Natural killer cell (primary cell): ENCODE data around the gene CDH16. TPM values are rescaled to one million over a fixed set of nuclear protein-coding genes. Genes with fewer than 3 reads are reported as not detected.

ENCODE experiments used
- ATAC-seq, 3 donors: fragments of 150-1000 bp in 2 of 3; fragments of 200-7000 bp in 1 of 3; cut with Tn5 transposase; 1 replicate in 1 of 3; 2 replicates in 2 of 3; pipeline ENCODE4 v1.10.0; 2021; ENCODE audit warnings: mild to moderate bottlenecking in 2 of 3, moderate library complexity in 2 of 3
- DNase-seq, 2 donors: peaks; one replicate each; pipeline versions ENCODE4 v3.0.0 to v3.0.0-alpha.2; 2013 to 2021; ENCODE audit warnings: mixed read lengths in 1 of 2
- H3K27ac ChIP-seq: one replicate; pipeline ENCODE4 v1.5.1; 2013; ENCODE audit warnings: mild to moderate bottlenecking, low read length
- H3K27me3 ChIP-seq: one replicate; pipeline ENCODE4 v1.6.1; 2013; ENCODE audit warnings: low read length; ENCODE audit not compliant: control insufficient read depth, insufficient read depth
- H3K36me3 ChIP-seq: one replicate; pipeline ENCODE4 v1.6.1; 2013; ENCODE audit warnings: low read length; ENCODE audit not compliant: control insufficient read depth, insufficient read depth
- H3K4me1 ChIP-seq: one replicate; pipeline ENCODE4 v1.6.1; 2013; ENCODE audit warnings: low read length; ENCODE audit not compliant: control insufficient read depth, insufficient read depth
- H3K4me3 ChIP-seq: one replicate; pipeline ENCODE4 v1.5.1; 2013; ENCODE audit warnings: low read length
- H3K9me3 ChIP-seq: one replicate; pipeline ENCODE4 v1.6.1; 2013; ENCODE audit warnings: low read length; ENCODE audit not compliant: control insufficient read depth, insufficient read depth
- H3K27ac Mint-ChIP-seq, 2 donors: one replicate each; pipeline ENCODE4 v1.8.0; 2022; ENCODE audit warnings: mild to moderate bottlenecking in 2 of 2, mixed read lengths in 2 of 2, moderate library complexity in 1 of 2
- H3K27me3 Mint-ChIP-seq, 2 donors: one replicate each; pipeline ENCODE4 v1.8.0; 2022; ENCODE audit warnings: low read depth in 2 of 2, mixed read lengths in 2 of 2
- H3K36me3 Mint-ChIP-seq: one replicate; pipeline ENCODE4 v1.8.0; 2022; ENCODE audit warnings: mixed read lengths
- H3K4me1 Mint-ChIP-seq, 2 donors: one replicate each; pipeline ENCODE4 v1.8.0; 2022; ENCODE audit warnings: mixed read lengths in 2 of 2
- H3K4me3 Mint-ChIP-seq: one replicate; pipeline ENCODE4 v1.8.0; 2022; ENCODE audit warnings: mild to moderate bottlenecking, moderate library complexity, mixed read lengths
- H3K9me3 Mint-ChIP-seq, 2 donors: one replicate each; pipeline ENCODE4 v1.8.0; 2022; ENCODE audit warnings: mixed read lengths in 2 of 2
- WGBS: methylation state at CpG from one replicate; pipeline ENCODE4 v1.1.7; 2013; ENCODE audit warnings: missing lambda C conversion rate; ENCODE audit not compliant: insufficient coverage; 5-methylcytosine and 5-hydroxymethylcytosine counted together
- intact Hi-C: fragments of 100-400 bp; cut with micrococcal nuclease; formaldehyde crosslinking; loops from one replicate; pipeline ENCODE4 v1.14.2; 2022
- total RNA-seq, 4 donors: library from RNA; stranded (reverse); fragments of 120-200 nt in 1 of 4; gene quantifications; one replicate each; pipeline versions ENCODE4 v1.2.3 to v1.2.4, GENCODE V29; 2013 to 2022
- TF ChIP-seq, protein P1 (sequence below): fragments of 200-600 bp; IDR thresholded peaks from one replicate; pipeline ENCODE4 v1.8.0; 2022; ENCODE audit warnings: antibody characterized with exemption

The CDH16 gene
- total RNA-seq, 3 donors from 2014 or later (not counting 1 experiment from before 2014, with no cell fraction given): not detected

GRCh38 chr16:66858740-66859396, 59.8 kb downstream of the CDH16 start:
- no peak overlapping the region for H3K27ac ChIP-seq
- Mint-ChIP-seq H3K9me3 (no peaks in the 10 kb centered on the region), H3K36me3 (no peaks in the 10 kb centered on the region), H3K4me3 (no peak overlapping the region), H3K27ac (no peak overlapping the region), H3K4me1 (peaks cover 0 to 3% of the 10 kb centered on the region in 2 donors), H3K27me3 (no peaks in the 10 kb centered on the region)
- TF ChIP-seq, protein P1, sequence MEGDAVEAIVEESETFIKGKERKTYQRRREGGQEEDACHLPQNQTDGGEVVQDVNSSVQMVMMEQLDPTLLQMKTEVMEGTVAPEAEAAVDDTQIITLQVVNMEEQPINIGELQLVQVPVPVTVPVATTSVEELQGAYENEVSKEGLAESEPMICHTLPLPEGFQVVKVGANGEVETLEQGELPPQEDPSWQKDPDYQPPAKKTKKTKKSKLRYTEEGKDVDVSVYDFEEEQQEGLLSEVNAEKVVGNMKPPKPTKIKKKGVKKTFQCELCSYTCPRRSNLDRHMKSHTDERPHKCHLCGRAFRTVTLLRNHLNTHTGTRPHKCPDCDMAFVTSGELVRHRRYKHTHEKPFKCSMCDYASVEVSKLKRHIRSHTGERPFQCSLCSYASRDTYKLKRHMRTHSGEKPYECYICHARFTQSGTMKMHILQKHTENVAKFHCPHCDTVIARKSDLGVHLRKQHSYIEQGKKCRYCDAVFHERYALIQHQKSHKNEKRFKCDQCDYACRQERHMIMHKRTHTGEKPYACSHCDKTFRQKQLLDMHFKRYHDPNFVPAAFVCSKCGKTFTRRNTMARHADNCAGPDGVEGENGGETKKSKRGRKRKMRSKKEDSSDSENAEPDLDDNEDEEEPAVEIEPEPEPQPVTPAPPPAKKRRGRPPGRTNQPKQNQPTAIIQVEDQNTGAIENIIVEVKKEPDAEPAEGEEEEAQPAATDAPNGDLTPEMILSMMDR: no peak
- intact Hi-C loops: no loop called here
- H3K9me3 ChIP-seq: no peaks in the 10 kb centered on the region
- no peak overlapping the region for H3K4me3 ChIP-seq
- H3K27me3 ChIP-seq: no peaks in the 10 kb centered on the region
- WGBS: 85% methylated on average over 4 of the region's 4 CpGs
- DNase-seq (no peak), ATAC-seq (no peak)
- no peaks in the 10 kb centered on the region for H3K36me3 ChIP-seq
- H3K4me1 ChIP-seq: no peaks in the 10 kb centered on the region

Other genes with a start within 250 kb of the CDH16 start
- 1 to 10 TPM in 1 of 3 donors, under 1 TPM in 2; 0.61 to 1.4 (median 0.85) TPM for gene CMTM4, start 222.1 kb downstream of the CDH16 start, total RNA-seq
- 100 to 1,000 TPM; 105 to 115 (median 110) TPM for gene DYNC1LI2, start 167.3 kb downstream of the CDH16 start, total RNA-seq
- 1 to 10 TPM in 1 of 3 donors, under 1 TPM in 2; 0.33 to 1.0 (median 0.66) TPM for gene TERB1, start 117.3 kb downstream of the CDH16 start, total RNA-seq
- gene NAE1, start 87.9 kb downstream of the CDH16 start, total RNA-seq: 10 to 100 TPM; 77.3 to 97.0 (median 78.5) TPM
- gene CA7, start 74.5 kb downstream of the CDH16 start, total RNA-seq: not detected
- gene PDP2, start 38.4 kb downstream of the CDH16 start, total RNA-seq: 10 to 100 TPM; 10.2 to 16.5 (median 11.0) TPM
- 1 to 10 TPM; 1.8 to 4.5 (median 2.8) TPM for gene RRAD, start 6.7 kb upstream of the CDH16 start, total RNA-seq
- 10 to 100 TPM; 57.2 to 62.8 (median 60.0) TPM for gene CIAO2B, start 15.5 kb upstream of the CDH16 start, total RNA-seq
- gene CES2, start 16.6 kb upstream of the CDH16 start, total RNA-seq: 10 to 100 TPM; 26.9 to 33.6 (median 33.1) TPM
- under 1 TPM; 0.19 to 0.95 (median 0.27) TPM for gene CES3, start 42.4 kb upstream of the CDH16 start, total RNA-seq
- 1 to 10 TPM; 7.5 to 9.0 (median 8.8) TPM for gene CES4A, start 69.7 kb upstream of the CDH16 start, total RNA-seq
- gene CBFB, start 110.3 kb upstream of the CDH16 start, total RNA-seq: 100 to 1,000 TPM in 1 of 3 donors, 10 to 100 TPM in 2; 96.1 to 102 (median 97.2) TPM
- 10 to 100 TPM; 17.0 to 22.4 (median 22.0) TPM for gene PHAF1, start 191.1 kb upstream of the CDH16 start, total RNA-seq
- 1 to 10 TPM in 2 of 3 donors, under 1 TPM in 1; 0.80 to 1.3 (median 1.0) TPM for gene B3GNT9, start 232.1 kb upstream of the CDH16 start, total RNA-seq
- gene TRADD, start 241.0 kb upstream of the CDH16 start, total RNA-seq: 10 to 100 TPM; 15.2 to 27.5 (median 26.8) TPM
- 1 to 10 TPM; 5.2 to 8.3 (median 6.3) TPM for gene FBXL8, start 241.1 kb upstream of the CDH16 start, total RNA-seq
- 1 to 10 TPM; 6.9 to 8.3 (median 7.3) TPM for gene HSF4, start 245.9 kb upstream of the CDH16 start, total RNA-seq